HG03108 (cell line): ENCODE measurements around the gene RASSF5.

ENCODE experiments used
- ATAC-seq: cut with Tn5 transposase; IDR thresholded peaks from one replicate; pipeline ENCODE4 v1.9.1; 2021; ENCODE audit warnings: moderate library complexity; ENCODE audit not compliant: unreplicated experiment

RASSF5 gene

DNA sequence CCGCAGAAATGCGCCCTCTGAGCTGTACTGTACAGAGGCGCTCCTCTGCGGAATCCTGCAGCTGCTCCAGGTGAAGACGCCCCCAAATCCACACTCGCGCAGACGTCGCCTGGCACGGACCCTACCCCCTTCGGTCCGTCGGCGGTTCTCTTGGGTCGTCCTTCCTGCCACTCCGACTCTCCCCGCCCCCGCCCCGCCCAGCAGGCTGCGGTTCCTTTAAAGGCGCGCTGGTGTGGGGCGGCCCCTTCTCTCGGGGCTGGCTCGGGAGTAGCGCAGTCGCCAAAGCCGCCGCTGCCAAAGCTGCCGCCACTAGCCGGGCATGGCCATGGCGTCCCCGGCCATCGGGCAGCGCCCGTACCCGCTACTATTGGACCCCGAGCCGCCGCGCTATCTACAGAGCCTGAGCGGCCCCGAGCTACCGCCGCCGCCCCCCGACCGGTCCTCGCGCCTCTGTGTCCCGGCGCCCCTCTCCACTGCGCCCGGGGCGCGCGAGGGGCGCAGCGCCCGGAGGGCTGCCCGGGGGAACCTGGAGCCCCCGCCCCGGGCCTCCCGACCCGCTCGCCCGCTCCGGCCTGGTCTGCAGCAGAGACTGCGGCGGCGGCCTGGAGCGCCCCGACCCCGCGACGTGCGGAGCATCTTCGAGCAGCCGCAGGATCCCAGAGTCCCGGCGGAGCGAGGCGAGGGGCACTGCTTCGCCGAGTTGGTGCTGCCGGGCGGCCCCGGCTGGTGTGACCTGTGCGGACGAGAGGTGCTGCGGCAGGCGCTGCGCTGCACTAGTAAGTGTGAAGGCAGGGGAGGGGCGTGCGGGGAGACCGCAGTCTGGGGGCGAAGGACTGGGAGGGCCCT lies at the start of gene RASSF5:
TSS of gene RASSF5 (plus strand) at position 248 of the 846 bp plus-strand sequence. CDS start at position 320, 72 bp downstream.
- peak; percentile 51 for ATAC-seq

- ATAC-seq = no peak
Measured at GRCh38 chr1:206459703-206460102, 47.6 kb upstream of the RASSF5 start.

GRCh38 chr1:206460836-206461426 lies 46.4 kb upstream of the RASSF5 start:
- no peak for ATAC-seq

DNA sequence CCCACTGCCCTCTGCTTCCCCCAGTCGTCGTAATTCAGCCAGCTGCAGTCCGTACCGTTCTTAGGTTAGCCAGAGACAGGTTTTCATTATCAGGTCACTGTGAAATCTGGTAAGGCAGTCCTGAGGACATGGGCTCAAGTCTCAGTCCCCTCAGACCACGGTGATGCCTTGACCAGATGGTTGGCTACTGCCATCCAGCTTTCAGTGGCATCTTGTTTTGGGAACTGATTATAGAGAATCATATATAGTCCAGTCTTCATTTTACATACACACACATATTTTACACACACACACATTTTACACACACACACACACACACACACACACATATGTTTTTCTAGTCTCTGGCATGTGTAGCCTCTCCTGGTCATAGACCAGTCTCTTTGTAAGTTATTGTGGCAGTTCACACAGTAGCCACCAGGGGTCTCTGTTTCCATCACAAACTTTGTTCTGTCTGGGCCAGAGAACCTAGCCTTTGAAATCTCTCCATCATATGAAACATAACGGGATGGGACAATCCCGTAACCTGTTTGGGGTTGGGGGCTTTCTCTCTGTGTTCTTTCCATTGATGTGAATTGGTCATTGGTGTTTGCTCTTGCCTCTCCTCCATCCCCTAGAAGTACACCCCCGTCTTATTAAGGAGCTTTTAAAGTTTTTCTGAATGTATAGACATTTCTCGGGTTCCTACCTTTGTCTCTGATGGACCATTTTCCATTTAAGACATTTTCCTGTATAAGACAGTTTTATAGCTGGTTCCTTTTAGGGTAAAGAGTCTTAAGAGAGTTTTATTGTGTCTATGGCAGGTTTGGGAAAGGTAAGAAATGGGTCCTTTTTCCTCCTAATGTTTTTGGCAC lies 45.5 kb upstream of the RASSF5 start:
- ATAC-seq = peak; percentile 62

DNA sequence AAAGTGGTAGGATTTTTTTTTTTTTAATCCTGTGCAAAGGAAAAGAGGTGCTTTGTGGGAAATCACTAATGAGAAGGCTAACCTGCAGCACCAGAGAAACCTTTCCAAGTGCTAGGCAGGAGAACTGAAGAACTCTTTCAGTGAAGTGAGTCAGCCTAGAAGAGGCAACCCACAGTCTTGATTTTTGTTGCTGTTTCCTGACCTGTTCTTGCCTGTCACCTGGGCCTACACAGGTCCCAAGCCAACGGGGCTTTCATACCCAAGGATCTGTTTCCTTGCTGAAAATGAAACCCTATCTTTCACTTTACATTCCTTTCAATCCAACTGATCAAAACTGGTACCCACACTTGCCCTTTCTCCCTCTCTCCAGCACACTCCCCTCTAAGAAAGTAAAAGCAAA lies 44.2 kb upstream of the RASSF5 start:
- ATAC-seq = no peak

GRCh38 chr1:206463911-206464310 lies 43.4 kb upstream of the RASSF5 start:
- no peak for ATAC-seq

DNA sequence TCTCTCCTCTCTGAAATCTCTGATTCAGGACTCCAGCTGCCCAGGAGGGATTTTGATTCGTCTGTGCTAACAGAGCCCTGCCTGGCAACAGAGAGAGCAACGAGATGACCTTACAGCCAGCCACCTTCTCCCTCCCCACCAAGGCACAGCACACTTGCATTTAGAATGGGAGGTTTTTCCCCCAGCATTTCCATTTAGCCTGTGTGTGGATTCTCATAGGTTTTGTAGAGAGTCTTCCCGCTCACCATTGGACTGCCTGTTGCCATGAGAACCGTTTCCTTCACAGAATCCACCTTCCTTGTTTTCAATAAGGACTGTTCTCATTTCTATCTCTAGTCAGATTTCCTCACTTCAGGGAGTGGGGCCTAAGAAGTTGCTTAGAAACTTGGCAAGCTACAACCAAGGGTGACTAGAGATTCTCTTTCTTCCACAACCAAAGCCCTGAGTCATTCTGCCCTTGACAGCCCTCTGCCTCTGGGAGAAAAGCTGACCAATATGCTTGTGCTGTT lies 42.8 kb upstream of the RASSF5 start:
- no peak for ATAC-seq

GRCh38 chr1:206465951-206466350 lies 41.4 kb upstream of the RASSF5 start:
- no peak for ATAC-seq

DNA sequence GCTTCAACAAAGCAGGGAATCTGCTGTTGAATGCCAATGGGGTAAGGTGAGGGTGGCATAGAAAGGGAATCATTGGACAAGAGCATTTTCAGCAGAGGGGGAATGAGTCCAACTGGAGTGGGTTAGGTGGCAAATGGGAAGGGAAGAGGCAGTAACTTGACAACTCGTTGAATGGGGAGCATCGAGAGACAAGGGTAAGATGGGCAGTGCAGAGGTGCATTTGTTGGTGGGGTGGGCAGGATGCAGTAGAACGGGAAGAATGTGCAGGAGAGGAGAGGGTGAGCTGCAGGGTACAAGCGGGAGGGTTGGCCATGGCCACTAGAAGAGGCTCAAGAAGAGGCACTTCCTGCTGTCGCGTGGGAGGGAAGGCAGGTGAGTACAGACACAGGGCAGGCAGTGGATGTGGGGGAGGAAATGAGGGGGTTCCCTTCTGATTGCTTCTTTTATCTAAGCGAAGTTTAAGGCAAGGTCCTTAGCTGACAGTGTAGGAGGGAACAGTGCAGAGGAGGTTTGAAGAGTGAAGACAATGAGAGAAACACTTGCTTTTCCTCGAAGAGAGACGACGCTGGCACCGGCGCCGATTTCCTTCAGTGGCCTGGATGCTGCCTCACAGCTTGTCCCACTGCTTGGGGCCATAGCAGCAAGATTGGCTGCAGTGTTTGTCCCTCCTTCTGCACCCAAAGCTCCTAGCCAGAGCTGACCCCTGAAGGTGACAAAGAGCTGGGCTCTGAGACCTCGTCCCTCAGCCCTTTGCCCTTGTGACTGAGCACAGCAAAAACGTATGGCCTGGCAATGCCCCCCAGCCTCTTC lies 40.3 kb upstream of the RASSF5 start:
- no peak for ATAC-seq

DNA sequence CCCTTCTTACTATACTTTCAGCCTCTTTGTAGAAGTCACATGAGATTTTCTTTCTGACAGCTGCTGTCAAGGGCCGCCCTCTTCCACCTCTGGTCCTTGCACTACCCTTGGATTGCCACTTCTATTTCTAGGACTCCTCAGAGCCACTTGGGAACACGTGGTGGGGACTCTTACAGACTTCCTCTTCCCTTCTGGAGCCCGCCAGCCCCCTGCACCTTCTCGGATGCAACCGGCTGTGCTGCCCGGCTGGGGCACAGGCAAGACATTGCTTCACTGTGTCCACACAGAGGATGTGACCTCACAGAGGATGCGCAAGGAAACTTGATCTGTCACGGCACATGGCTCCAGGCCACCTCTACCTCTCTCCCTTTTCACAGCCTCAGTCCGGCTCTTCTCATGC lies 39.4 kb upstream of the RASSF5 start:
- no peak for ATAC-seq

DNA sequence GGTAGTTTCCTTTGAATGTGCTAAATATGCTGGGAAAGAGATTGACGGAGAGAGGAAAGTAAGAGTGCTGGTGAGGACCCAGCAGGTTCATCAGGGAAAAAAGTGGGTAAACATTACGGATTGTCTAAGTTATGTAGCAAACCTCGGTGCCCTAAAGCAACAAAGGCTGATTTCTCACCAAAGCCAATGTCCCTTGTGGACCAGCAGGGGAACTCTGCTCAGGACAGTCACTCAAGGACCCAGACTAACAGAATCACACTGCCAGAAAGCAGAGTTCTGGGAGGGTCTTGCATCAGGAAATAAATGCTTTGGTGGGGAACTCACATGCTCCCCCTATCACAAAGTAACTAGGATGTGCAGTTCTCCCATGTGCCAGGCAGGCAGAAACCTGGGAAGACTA lies 38.8 kb upstream of the RASSF5 start:
- no peak for ATAC-seq

GRCh38 chr1:206469411-206469932 lies 37.9 kb upstream of the RASSF5 start:
- no peak for ATAC-seq

DNA sequence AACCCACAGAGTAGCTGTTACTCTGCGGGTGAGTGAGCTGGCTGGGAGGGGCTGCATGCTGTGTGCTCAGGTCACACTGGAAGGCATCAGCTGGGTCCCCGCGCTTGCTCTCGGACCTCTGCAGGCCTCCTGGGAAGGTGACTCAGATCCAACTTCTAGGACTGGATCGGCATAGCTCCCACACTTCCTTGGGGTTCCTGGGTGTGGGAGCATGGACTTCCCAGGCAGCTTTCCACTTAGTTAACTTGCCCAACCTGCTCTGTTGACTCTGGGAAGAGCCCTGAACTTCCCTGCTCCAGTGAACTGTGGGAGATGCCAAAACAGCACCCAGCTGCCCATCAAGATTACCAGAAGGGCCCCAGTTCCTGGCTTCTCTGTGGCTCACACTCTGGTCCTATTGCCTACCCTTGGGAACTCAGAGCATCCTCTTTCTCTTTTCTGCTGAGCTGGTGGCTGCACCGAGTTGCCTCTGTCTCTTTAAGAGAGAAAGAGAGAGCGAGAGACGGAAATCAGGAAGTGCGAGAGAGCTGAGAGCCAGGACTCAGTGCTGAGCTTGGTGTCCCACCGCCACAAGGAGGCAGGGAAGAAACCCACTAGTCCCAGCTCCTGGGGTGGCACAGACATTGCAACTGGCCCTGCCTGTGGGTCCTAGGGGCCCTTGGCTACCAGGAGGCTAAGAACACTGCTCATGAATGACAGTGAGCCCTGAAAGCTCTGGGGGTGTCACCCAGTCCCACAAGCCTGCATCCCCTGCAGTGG lies 37.2 kb upstream of the RASSF5 start, which contains the start of gene IKBKE:
TSS of gene IKBKE (plus strand) at position 544 of the 759 bp plus-strand sequence. CDS start 2,752 bp downstream, outside the sequence.
- peak; percentile 48 for ATAC-seq

GRCh38 chr1:206470692-206471414 lies 36.5 kb upstream of the RASSF5 start:
- no peak for ATAC-seq

- no peak for ATAC-seq
Measured at GRCh38 chr1:206471415-206471801, 35.9 kb upstream of the RASSF5 start.

DNA sequence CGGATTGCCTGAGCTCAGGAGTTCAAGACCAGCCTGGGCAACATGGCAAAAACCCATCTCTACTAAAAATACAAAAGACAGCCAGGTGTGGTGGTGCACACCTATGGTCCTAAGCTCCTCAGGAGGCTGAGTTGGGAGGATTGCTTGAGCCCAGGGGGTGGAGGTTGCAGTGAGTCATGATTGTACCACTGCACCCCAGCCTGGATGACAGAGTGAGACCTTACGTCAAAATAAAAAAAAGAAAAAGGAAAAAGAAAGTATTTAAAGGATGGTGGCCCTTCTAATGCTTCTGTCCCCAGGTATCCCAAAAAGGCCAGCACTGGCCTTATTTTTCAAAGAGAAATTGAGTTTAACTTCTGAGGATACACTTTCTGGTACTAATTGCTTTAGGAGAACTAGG lies 35.3 kb upstream of the RASSF5 start:
- ATAC-seq = no peak

DNA sequence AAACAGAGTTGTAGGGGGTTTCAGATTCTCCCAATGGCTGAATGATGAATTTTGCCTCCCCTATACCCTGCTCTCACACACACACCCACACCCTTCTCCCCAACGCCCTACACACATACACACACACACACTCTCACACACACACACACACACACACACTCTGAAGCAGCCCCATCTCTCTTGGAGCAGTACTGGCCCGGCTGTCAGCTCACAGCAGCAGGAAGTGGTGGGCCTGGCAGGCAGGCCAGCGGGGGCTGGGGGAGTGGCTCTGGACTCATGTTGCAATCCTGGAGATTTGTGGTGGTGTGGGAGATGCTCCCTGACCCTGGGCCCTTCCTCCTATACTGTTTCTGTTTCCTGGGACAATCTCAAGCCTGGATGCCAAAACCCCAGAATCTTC lies 34.9 kb upstream of the RASSF5 start:
- ATAC-seq = no peak

GRCh38 chr1:206472886-206473285 lies 34.4 kb upstream of the RASSF5 start:
- ATAC-seq = no peak

DNA sequence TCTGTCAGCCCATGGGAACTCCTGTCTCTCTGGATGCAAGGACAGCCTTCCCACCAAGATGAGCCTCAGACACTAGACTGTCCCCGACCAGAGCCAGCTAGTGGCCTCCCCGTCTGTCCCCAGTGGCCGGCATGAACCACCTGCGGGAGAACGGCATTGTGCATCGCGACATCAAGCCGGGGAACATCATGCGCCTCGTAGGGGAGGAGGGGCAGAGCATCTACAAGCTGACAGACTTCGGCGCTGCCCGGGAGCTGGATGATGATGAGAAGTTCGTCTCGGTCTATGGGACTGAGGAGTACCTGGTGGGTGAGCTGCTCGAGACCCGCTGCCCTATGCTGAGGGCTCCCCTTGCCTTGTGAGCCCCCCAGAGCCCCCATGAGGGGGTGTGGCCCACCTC lies 31.3 kb upstream of the RASSF5 start:
- no peak for ATAC-seq
